NCI-H226 (cell line): ENCODE measurements around the gene GSPT2.
"Not testable (repeated sequence)": the region's sequence is repeated elsewhere in the genome, so short reads cannot be mapped to it uniquely, and the experiment has no call there.

Source experiments
- DNase-seq: peaks from one replicate; pipeline ENCODE4 v3.0.0-alpha.2; 2015

Gene GSPT2

DNA sequence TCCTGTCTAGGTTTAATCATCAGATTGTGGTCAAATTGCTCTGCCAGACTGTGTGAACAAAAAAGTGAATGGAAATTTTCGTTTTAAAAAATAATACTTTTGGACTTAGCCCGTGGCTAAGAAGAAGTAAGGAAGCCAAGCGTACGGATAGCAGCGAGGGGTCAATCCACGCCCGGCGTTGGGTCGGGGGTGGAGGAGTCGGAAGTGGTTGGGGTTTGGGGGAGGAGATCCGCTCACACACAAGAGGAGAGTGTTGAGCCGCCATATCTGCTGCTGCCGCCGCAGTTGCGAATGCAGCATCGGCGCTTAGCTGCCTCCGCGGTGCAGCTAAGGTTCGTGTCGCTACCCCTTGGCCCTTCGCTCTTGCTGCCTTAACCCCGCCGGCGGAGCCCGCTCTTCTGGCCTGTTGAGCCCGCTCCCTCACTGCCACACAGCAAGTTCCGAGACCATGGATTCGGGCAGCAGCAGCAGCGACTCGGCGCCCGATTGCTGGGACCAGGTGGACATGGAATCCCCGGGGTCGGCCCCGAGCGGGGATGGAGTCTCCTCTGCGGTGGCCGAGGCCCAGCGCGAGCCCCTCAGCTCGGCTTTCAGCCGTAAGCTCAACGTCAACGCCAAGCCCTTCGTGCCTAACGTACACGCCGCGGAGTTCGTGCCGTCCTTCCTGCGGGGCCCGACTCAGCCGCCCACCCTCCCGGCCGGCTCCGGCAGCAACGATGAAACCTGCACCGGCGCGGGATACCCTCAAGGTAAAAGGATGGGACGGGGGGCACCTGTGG, at the start of gene GSPT2:
TSS of gene GSPT2 (plus strand) at position 264 of the 779 bp plus-strand sequence. CDS start at position 449, 185 bp downstream.
- DNase-seq = no peak

DNA sequence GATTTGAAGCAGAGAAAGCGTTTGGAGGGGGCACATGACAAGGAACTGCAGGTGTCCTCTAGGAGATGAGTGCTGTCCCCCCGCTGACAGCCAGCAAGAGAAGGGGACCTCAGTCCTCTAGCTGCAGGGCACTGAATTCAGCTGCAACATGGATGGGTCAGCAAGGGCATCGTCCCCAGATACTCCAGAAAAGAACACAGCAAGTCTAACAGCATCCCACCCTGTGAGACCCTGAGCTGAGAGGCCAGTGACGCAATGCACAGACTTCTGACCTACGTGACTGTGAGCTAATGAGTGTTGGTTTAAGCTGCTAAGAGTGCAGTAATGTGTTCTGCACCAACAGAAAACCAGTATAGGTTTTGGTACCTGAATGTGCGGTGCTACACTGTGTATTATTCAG, 49.0 kb upstream of the GSPT2 start:
- no peak for DNase-seq

DNA sequence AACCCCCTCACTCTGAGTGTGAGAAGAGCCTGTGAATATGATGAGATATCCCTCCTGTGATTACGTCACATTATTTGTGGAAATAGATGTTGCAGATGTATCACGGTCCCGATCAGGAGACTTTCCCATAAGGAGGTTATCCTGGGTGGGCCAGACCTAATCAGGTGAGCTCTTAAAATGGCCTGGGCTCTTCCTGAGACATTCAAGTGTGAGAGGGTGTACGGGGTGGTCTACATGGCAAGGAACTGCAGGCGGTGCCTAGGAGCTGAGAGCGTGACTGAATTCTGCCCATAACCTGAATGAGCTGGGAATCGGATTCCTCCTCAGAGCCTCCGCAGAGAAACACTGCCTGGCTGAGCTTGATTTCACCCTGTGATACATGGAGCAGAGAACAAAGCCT, 45.8 kb upstream of the GSPT2 start:
- no peak for DNase-seq

DNA sequence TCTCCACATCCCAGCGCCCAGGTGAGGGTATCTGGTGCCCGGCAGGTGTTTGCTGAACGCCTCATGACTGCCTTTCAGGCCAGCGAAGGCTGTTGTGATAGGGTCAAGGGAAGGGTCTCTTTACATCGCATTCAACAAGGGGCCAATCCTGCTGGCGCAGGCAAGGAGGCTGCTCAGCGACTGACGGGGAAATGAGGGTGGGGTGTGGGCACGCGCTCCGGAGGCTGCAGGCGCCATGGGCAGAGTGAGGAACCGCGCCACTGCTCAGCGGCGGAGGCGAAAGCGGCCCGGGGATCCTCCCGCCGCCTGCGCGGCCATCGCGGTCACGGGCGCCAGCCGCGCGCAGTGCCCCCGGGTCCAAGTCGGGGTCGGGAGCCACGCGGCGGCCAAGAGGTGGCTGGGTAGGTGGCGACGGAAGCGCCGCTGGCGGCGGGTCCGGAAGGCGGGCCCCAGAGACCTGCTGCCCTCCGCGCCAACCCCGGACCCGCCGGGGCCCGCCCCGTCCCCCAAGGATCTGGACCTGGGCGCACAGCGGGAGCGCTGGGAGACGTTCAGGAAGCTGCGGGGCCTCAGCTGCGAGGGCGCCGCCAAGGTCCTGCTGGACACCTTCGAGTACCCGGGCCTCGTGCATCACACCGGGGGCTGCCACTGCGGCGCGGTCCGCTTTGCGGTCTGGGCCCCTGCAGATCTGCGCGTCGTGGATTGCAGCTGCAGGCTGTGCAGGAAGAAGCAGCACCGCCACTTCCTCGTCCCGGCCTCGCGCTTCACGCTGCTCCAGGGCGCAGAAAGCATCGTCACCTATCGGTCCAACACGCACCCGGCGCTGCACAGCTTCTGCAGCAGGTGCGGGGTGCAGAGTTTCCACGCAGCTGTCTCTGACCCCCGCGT, 32.7 kb upstream of the GSPT2 start, which contains the start of gene CENPVL1:
TSS of gene CENPVL1 (plus strand) at position 236 of the 888 bp plus-strand sequence. CDS start at position 236, 0 bp downstream.
- DNase-seq = not testable (repeated sequence)

DNA sequence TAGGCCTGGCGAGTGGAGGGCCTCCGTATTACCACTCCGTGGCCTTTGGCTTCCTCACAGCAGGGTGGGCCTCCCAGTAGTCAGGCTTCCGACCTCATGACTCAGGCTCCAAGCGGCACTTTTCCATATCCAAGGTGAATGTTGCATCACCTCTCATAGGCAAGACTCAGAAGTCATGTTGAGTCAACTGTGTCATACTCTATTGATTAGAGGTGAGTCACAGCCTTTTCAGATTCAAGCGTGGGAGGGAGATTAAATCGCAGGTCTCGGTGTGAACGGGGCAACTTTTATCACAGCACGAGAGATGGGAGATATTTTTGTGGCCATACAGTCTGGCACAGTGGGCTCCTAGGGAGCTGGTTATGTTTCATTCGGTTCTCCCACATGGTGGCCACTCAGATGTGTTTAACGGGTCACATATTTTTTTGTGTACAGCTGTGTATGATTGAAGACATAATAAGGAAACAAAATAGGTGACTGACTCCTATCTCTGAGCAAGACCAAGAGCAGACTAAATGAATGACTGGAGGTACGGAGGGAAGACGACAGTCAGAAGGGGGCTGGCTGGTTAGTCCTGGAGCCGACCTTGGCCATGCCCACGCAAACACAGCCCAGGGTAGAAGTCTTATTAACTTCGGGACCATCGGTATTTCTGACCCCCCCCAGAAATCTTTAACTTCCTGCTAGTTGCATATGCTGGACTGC, 30.1 kb upstream of the GSPT2 start:
- DNase-seq = not testable (repeated sequence)

DNA sequence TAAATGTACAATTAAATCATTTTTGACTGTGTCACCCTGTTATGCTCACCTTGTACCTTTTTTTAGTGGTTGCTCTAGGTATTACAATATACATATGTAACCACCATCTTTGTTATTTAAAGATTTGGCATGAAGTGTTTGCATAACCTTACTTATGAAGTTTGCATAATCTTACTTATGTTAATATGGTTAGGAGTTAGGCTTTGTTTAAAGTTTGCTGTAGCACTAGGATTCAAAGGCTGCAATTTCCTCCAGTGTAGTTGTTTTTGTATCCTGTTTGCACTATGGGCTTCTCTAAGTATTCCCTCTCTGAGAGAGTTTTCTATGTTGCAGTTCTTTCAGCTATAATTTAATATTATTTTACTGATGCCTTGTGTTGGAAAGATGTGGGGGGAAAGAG, 15.0 kb upstream of the GSPT2 start:
- DNase-seq = no peak

DNA sequence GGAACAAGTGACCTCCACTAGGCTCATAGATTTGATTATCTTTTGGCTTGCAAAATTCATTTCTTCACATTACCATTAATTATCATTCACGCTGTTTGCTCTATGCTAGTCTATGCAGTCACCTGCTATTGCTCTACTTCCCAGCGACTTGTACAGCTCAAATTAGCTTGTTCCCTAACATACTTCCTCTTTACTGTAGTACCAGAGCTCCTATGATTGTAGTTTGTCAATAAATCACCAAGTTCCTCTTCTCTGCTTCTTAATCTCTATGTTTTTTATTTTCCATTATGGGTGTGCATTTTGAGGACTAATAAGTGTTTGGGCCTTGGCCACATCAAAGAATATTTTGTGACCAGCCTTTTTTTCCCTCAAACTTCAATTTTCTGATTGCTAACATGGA, 6.2 kb upstream of the GSPT2 start:
- no peak for DNase-seq

DNA sequence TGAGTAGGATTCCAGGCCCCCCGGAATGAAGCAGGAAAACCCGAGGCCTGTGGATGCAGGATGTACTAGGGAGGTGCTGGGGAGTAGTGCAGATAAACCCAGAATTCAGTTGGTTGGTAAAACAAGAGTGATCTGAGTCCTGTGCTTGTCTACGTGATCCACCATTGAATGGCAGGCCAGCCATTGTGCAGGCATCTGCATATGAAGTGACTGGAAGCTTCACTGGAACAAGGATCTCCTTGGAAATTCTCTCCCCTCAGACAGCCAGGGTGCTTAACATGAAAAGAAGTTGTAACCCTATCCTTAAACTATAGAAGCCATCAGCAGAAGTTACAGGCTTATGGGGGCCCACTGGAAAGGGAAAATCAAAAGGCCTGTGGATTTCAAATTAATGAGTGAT, 656 bp upstream of the GSPT2 start:
- no peak for DNase-seq

DNA sequence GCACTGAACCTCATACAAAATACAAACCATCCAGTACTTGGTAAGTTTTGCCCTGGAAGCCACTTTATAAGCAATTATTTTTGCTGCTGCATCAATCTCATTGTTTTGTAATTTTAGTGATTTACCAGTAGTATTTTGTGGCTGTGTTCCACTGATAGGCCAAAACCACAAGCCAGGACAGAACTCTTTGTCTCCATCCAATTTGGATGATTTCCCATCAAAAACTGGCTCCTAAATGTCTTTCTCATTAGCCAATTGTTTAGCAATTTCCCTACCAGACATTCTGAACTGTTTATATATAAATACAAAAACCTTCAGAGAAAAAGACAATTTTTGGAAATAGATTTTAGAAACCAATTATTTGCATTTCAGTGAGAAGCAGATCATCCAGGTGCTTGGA, 4.4 kb downstream of the GSPT2 start:
- DNase-seq = no peak

DNA sequence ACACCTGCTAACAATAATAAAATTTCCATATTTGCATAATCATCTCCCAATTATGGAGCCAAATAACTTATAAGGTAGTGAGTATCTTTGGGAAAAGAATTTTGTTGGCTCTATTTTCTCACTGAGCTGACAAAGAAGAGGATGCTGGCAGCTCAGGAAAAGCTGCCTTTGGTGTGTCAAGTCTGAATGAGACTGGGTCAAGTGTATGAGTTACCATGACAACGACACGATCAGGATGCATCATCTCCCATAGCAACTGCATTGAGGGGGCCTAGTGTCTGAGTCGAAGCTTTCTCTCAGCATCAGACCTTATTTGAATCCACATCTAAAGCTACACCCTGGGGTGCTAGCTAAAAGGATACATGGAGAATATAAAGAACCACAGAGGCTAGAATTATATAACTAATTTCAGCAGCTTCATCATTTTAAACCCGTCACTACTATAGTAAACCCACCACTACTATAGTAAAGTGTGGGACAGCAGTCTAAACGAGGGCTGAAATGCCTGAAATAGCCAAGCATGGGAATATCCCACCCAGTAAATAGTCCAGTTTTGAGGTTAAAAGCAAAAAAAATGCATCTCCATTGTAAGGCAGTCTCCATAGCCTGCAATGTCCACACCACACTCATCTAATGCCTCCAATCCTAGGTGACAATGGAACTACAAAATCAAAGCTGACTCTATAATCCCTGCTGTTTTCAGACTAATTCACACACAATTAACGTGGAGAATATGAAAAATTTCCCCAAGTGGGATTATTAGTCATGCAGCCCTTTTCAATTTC, 16.0 kb downstream of the GSPT2 start:
- no peak for DNase-seq

DNA sequence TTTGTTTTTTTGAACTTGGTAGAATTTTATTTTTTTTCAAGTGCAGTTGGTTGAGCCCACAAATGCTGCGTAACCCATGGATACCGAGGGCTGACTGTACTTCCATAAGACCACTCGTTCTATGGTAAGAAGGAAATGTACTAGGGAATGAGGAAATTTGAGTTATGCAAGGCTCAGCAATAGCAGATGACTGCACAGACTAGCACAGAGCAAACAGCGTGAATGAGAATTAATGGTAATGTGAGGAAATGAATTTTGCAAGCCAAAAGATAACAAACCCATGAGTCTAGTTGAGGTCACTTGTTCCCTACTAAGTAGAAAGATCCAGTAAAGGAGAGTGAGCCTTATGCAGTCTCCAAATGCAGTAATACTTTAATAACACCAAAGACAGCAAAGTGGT, 17.4 kb downstream of the GSPT2 start:
- DNase-seq = no peak

DNA sequence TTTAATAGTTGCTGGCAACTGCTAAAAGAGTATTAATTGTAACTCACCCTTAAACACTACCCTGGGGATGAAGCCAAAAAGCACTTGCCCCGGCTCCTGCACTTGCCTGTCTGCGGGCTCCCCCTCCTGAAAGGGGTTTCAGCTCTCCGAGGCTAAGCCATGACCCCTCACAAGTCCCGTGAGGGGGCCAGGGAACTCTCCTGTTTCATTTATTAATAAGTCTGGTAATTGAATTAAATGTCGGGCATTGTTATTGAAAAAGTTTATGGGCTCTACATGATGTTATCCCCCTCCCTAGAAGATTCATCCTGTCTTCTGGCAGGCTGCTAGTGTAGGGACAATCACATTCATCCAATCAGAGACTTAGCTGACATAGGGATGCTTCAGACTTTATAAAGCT, 23.3 kb downstream of the GSPT2 start:
- no peak for DNase-seq

DNA sequence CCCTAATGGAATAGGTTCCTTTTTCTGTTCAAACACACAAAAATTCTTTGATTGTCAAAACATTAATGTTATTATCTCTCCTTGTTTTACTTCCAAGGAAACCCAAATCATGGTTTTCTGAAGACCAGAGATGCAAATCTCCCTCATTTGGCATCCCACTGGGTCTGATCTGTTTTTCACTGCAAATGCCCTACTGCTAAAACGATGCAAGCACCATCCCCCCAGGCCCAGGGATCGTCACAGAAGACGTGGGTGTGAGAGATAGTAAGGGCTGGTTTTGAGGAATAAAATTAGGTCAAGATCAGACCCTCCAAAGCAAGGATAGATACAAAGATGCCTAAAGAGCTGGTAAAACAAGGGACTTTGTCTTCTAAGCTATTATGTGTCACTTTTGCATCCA, 33.6 kb downstream of the GSPT2 start:
- no peak for DNase-seq

DNA sequence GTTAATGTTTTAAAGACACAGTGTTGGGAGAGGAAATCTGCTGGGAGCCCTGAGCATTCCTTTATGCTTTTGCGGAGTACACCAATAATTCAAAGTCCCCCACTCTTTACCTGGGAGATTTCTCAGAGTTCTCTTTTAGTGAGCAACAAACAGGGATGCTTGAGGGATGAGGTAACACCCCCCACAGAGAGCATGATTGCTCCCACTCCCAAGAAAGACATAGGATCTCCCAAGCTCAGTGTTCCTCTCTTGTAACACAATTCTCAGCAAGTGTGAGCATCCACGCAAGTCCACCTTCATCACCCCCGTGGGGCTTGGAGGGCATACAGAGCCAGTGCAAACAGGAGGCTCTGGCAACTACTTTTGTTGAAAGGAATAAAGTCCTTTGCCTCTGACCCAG, 36.1 kb downstream of the GSPT2 start:
- DNase-seq = no peak

DNA sequence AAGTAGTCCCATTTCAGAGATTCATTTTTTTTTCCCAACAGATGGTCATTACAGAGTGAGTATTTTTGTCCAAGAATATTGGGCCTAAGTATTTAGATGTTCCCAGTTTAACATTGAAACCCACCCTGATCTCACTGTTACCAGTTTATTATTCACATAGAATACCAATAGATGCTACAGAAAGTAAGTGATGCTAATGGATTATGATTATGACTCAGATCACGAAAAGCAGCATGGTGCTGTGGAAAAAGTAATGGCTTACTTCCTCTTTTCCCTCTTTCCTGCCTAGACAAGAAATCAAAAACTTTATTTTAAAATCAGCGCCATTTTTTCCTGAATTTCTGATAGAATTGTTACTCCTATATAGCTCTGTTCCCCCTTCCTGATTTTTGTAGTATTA, 51.9 kb downstream of the GSPT2 start:
- no peak for DNase-seq
